Stimulated activated CD8-positive, alpha-beta memory T cell treated with anti-CD3 and anti-CD28 coated beads, Interleukin-15, amount 100 ng/mL, for 48 hours (primary cell): Measurements from ENCODE around the gene SSR2.

Experiments used
- DNase-seq, 2 donors: peaks; one replicate each; pipeline ENCODE4 v3.0.0-alpha.2; 2020; ENCODE audit warnings: low read depth in 2 of 2

The SSR2 gene

DNA sequence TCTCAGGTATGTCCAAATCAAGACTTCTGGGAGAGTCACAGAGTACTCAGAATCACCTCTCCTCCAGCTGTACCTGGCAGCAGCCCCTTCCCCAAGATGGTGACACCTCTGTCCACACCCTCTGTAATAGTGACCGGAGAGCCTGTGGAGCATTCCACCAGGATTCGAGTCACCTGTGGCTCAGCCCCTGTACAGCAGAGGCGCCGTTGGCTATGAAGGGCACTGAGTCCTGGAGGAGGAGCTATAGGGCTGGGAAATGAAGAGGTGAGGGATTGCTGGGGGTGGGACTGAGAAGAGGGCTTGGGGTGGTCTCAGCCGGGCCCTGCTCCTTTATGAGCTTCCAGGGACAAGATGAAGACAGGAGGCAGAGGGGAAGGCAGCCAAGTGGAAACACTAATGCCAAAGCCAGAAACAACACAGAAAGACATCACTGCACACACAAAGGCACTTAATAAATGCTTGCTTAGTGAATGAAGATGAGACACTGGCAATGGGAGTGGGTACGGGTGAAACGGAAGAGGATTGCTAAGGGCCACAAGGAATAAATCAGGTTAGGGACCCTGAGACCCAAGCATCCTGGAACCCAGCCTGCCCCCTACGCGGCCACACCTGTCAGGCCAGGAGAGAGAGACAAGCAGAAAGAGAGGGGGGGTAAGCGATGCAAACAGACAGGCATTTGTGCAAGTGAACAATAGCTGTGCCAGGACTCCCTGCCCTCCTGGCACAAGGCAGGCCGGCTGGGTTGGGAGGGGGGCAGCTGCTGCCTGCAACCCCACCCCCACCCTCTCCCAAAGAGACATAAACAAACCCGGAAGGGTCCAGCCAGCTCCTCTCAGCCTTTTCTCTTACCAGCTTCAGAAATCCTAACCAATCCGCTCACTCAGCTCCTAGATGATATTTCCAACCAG lies 46.3 kb downstream of the SSR2 start:
- DNase-seq = no peak

DNA sequence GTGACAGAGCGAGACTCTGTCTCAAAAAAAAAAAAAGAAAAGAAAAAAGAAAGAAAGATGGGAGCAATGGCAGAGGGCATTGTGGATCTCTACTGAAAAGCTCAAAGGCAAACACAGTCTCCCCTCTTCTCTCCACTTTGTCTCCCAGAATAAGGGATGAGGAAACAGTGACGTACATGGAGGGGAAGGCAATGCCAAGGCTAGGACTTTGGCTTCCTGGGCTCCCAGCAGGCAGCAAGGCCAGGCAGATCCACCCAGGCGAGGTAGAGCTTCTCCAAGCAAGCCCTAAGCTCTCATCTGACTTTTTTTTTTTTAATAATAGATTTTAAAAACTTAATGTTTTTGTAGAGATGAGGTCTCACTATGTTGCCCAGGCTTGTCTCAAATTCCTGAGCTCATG lies 47.0 kb downstream of the SSR2 start:
- no peak for DNase-seq

DNA sequence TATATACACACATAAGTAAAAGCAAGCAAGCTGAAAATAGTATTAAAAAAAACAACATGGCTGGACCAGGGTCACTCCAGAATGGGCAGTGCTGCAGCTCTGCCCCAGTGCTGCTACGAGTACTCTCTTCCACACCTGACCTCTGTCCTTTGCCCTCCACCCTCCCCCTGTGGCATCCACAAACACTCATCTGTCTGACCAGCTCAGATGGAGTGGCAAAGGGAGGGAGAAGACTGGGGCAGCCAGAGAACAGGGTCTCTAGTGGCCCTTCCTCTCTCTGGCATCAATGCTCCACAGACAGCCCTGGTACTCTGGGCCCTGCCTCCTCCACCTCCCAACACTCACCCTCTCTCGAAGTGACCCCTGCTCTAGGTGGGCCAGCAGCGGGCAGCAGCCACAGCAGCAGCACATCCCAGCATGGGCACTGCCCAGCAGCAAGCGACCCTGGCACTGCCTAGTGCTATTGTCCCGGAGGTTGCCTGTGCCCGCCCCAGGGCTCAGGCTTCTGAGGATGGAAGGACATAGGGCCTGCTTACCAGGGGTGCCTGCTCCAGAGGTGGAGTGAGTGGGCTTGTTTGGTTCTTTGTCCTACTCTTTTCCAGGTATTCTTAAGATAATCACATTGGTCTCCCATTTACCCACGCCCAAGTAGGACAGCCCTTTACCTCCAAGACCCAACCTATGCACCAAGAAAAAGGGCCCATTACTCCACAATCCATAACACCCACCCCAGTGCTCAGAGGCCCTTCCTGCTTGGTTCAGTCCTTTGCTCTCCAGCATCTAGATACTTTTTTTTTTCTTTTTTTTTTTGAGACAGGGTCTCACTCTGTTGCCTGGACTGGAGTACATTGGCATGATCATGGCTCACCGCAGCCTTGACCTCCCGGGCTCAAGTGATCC lies 48.6 kb downstream of the SSR2 start:
- DNase-seq = no peak

DNA sequence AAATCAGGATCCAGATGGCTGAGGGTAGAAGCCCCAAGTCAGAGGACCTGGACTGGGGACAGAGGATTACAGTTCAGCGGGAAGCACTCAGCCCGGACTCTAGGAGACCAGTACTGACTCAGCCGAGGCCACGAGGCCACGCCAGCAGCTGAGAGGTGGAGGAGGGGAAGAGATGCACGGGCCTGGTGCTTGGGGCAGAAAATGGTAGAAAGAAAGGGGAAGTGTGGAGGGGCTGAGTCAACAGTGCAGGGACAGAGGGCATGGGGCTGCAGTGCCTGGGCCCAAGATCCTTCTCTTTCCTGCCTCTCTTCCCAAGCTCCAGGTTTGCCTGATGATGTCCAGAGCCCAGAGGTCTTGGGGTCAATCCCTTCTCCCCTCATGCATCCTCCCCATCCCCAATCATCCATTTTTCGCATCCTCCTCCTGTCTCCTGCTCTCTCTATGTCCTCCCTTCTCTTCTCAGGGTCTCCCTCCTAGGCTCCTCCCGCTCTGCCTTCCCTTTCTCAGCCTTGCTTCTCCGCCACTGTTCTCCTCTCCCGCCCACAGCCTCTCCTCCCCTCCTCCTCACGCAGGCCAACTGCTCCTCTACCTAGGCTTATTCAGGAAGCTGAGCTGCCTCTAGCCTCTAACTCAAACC lies 50.1 kb downstream of the SSR2 start:
- DNase-seq = no peak

DNA sequence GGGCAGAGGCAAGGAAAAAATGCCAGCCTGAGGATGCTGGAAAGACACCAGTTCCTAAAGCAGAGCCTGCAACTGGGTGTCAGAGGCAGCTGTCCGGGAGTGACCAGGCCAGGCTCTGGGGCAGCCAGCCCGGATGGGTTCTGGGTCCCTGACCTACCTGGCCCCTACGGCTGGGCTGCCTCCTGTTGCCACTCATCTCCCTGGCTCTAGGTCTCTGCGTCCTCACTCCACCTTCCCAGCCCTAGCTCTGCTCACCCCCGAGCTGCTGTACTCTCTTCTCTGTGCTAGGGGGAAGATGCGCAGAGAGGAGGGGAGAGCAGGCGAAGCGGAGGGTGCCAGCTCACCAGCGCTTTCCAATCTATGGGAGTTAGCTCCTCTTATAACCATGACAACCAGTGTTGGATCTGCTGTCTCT lies 51.4 kb downstream of the SSR2 start:
- DNase-seq = no peak

DNA sequence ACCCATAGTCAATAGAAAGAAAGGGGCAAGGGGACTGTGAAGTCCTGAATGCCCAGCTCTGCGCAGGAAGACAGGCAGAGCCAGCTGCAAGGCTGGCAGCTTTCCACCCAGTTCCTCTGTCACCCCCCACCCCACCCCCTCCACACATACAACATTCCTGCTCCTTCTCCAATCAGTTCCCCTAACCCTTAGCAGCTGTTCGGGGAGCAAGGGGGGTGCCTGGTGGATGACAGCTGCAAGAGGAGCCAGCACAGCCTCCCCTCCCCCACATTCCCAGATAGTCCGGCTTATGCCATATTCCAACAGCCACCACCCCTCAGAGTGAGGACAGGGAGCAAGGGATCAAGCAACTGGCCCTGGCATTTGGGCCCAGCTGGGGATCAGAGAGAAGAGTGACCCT lies 52.1 kb downstream of the SSR2 start:
- DNase-seq = no peak

DNA sequence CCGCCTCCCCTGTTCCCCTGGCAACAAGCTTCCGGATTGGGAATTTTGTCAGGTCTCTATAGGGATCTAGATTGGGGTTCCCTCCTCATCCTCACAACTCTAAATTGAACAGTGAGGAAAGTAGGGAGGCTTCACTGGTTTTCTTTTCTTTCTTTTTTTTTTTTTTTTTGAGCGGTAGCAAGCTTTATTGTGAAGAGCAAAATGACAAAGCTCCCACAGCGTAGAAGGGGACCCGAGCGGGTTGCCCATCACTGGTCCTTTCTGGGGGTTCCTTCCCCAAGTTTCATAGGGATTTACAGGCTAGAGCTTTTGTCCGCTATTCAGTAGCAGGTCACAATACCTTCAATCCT lies 52.7 kb downstream of the SSR2 start:
- DNase-seq = no peak

DNA sequence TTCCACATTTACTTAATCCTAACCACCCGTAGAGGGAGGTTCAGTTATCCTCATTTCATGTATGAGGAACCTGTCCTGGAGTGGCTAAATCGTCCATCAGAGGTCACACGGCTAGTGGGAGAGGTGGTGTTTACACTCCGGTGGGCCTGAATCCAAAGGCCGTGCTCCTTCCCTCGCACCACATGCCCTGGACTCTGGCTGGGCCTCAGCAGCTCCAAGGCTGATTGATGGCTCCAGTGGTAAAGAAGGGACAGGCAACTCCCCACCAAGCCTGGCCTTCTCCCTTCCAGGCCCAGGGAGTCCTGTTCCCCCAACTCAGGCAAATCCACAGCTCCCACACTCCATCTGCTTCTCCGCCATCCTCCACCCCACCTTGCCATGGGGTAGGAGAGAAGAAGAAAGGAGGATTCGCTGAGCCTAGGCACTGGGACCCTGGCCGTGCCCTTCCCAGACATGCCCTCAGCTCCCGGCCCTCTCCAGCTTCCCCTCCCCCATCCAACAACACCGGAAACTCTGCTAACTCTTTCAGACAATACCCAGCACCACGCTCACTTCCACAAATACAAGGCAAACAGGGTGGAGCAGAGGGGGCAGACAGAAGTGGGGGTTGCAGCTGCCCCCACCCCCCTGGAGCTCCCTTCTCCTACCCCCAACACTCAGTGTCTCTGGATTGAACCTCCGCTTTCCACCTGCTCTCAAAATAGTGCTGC lies 53.3 kb downstream of the SSR2 start:
- DNase-seq = no peak

DNA sequence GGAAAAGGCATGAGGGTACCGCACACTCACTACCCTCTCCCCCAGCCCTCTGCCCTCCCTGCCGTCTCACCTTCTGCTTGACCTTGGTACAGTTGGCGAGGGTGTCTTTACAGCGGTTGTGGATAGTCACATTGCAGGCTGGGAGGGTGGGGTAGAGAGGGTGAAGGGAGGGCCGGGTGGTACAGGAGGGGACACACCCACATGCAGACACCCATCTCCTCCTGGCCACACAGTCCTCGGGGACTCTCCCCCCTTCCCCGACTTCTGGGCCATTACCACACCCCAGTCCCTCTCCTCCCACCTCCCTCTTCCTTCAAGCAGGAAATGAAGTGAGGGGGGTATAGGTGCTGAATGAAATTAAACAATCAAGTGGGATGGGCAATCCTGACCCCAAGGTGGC lies 54.0 kb downstream of the SSR2 start:
- no peak for DNase-seq

DNA sequence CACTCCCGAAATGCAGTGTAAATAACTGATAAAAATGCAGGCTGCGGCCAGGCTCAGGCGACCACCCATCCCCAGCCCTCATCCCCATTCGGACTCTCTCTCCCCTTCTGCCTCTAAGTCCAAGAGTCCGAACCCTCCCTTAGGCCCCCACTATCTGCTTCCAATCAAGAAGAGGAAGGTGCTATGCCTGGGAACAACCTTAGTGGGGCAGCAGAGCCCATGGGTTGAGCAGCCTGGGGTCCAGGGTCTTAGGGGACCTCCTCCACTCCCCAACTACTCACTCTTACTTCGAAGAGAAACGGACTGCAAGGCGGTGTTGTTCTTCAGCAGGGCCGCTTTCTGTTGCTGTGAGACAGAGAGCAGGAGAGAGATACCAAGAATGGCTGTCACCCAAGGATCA lies 54.6 kb downstream of the SSR2 start:
- DNase-seq = no peak

DNA sequence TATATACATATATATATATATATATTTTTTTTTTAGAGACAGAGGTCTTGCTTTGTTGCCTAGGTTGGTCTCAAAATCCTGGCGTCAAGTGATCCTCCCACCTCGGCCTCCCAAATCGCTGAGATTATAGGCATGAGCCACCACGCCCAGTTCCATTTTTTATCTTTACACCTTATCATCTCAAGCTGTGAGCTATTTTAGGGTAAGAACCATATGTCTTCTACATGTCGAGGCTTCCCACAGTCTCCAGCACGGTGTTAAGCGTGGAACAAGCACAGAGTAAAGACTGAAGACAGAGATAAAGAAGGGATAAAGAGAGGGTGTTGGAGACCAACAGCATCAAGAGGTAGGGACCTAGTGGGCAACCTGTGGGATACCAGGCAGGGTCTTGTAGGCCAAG lies 56.6 kb downstream of the SSR2 start:
- no peak for DNase-seq

DNA sequence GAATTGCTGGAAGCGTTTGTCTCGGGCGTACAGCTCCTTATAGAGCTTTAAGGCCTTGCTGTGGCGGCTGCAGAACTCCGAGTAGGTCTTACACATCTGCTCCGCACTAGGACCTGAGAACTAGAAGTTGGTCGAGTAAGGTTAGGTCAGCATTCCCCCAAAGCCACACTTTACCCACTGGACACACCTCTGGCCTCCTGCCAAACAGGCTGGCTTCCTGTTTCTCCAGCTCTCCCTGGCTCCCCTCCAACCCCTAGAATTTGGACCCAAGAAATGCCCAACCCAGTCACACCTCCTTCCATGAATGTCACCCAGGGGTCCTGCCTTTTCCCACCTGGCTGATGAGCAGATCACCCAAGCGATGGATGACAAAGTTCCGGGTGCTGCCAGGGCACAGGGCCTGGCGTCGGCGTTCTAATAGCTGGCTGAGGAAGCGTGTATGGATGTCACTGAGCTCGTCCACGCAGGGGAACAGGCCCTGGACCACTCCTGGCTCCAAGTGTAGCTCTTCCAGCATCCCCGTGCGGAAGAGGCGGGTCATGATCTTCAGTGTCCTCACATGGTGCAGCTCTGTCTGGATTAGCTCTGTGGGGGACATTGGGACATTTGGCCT lies 58.0 kb downstream of the SSR2 start:
- no peak for DNase-seq

DNA sequence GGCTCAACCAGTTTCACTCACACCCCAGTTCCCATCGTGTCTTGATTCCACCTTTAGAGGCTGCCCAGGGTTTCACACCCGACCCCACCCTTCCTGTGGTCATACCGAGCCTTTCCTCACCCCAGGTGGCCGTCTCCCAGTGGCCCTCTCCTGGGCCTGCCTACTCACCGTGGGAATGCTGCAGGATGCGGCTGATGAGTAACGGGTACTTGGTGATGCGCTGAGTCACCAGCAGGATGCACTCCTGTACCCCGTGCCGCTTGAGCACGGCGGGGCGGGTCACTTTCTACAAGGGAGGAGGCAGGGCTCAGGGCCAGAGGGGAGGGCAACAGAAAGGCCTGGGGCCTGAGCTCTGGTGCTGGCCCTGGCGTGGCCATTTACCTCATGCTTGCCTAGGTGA lies 58.8 kb downstream of the SSR2 start:
- no peak for DNase-seq

DNA sequence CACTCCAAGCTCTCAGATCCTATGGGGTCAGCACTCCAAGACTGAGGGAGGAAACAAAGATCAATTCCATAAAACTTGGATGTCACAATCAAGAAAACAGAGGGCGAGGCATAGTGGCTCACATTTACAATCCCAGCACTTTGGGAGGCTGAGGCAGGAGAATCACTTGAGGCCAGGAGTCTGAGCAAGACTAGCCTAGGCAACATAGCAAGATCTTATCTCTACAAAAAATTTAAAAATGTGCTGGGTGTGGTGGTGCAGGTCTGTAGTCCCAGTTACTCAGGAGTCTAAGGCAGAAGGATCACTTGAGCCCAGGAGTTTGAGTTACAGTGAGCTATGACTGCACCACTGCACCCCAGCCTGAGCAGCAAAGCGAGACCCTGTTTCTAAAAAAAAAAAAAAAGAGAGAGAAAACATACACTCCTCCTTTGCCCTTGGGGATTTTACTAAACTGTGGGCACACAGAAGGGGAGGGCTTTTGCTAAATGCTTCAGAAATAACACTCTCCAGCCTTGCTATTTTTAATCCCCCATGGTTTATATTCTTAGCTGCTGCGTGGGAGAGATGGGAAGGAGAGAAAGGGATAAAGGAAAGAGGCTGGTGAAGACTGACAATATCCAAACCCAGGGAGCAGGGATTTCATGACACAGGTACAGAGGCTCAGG lies 60.5 kb downstream of the SSR2 start:
- DNase-seq = no peak
